ENCODE data around the gene CA14.
"Not testable (repeated sequence)": the region's sequence is repeated elsewhere in the genome, so short reads cannot be mapped to it uniquely, and the experiment has no call there.

CA14 gene

DNA sequence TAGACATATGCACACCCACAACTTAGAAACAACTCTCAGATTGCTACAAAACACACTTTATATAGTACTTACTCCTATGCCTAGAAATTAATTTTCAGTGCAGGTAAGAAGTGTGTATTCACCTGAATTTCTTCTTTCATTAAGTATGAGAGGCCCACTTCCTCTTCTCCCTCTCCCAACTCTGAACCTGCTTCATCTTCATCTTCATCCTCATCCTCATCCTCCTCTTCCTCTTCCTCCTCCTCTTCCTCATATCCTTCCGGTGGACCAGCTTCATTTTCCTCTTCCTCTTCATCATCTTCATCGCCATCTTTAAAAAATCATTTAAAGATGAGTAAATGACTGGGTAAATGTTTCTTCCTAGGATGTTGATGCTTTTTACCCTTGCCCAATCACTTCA lies 31.1 kb upstream of the CA14 start:
- Histone ChIP-seq H3K4me1 (ENCODE audit: control insufficient read depth, insufficient read depth, low read length) (no peaks in the 10 kb centered on the region), H3K36me3 (ENCODE audit: control insufficient read depth, insufficient read depth, low read length, severe bottlenecking) (peaks cover 37% of the 10 kb centered on the region), H3K9me3 (ENCODE audit: control insufficient read depth, low read length) (no peaks in the 10 kb centered on the region), H3K4me3 (ENCODE audit: low read length) (no peak overlapping the region), H3K9ac (ENCODE audit: low read length) (no peak overlapping the region), H3K27me3 (replicated peaks; ENCODE audit: control insufficient read depth, insufficient read depth, low read length) (no peaks in the 10 kb centered on the region)
- DNase-seq (ENCODE audit: low read depth): no peak

- Histone ChIP-seq H3K4me3 (ENCODE audit: low read length) (no peak overlapping the region), H3K36me3 (ENCODE audit: control insufficient read depth, insufficient read depth, low read length, severe bottlenecking) (peaks cover 37% of the 10 kb centered on the region), H3K9ac (ENCODE audit: low read length) (no peak overlapping the region), H3K4me1 (ENCODE audit: control insufficient read depth, insufficient read depth, low read length) (no peaks in the 10 kb centered on the region), H3K27me3 (replicated peaks; ENCODE audit: control insufficient read depth, insufficient read depth, low read length) (no peaks in the 10 kb centered on the region), H3K9me3 (ENCODE audit: control insufficient read depth, low read length) (no peaks in the 10 kb centered on the region)
- DNase-seq (ENCODE audit: low read depth): no peak
Observed at GRCh38 chr1:150227228-150227627, 30.3 kb upstream of the CA14 start.

GRCh38 chr1:150228246-150228645 lies 29.3 kb upstream of the CA14 start:
- not testable (repeated sequence) for H3K9ac ChIP-seq (ENCODE audit: low read length); H3K9me3 ChIP-seq (ENCODE audit: control insufficient read depth, low read length); H3K4me1 ChIP-seq (ENCODE audit: control insufficient read depth, insufficient read depth, low read length); H3K27me3 ChIP-seq (replicated peaks; ENCODE audit: control insufficient read depth, insufficient read depth, low read length); H3K4me3 ChIP-seq (ENCODE audit: low read length); DNase-seq (ENCODE audit: low read depth)
- H3K36me3 ChIP-seq (ENCODE audit: control insufficient read depth, insufficient read depth, low read length, severe bottlenecking): peaks cover 37% of the 10 kb centered on the region

DNA sequence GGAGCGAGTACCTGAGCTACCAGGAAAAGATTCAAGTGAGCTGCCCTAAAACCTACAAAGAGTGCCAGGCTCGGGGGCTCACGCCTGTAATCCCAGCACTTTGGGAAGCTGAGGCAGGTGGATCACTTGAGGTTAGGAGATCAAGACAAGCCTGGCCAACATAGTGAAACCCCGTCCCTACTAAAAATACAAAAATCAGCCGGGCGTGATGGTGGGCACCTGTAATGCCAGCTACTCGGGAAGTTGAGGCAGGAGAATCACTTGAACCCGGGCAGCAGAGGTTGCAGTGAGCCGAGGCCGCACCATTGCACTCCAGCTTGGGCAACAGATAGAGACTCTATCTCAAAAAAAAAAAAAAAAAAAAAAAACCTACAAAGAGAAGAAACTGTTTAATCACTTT lies 24.7 kb upstream of the CA14 start:
- not testable (repeated sequence) for H3K4me3 ChIP-seq (ENCODE audit: low read length); H3K27me3 ChIP-seq (replicated peaks; ENCODE audit: control insufficient read depth, insufficient read depth, low read length); H3K36me3 ChIP-seq (ENCODE audit: control insufficient read depth, insufficient read depth, low read length, severe bottlenecking); DNase-seq (ENCODE audit: low read depth); H3K9me3 ChIP-seq (ENCODE audit: control insufficient read depth, low read length)
- Histone ChIP-seq H3K9ac (ENCODE audit: low read length) (peak overlapping the region; percentile 96), H3K4me1 (ENCODE audit: control insufficient read depth, insufficient read depth, low read length) (peaks cover 17% of the 10 kb centered on the region)

GRCh38 chr1:150233359-150234308 lies 23.9 kb upstream of the CA14 start:
- Histone ChIP-seq H3K4me1 (ENCODE audit: control insufficient read depth, insufficient read depth, low read length) (peaks cover 17% of the 10 kb centered on the region), H3K36me3 (ENCODE audit: control insufficient read depth, insufficient read depth, low read length, severe bottlenecking) (peaks cover 4% of the 10 kb centered on the region), H3K4me3 (ENCODE audit: low read length) (peak overlapping the region; percentile 97), H3K9ac (ENCODE audit: low read length) (peak overlapping the region; percentile 96), H3K27me3 (replicated peaks; ENCODE audit: control insufficient read depth, insufficient read depth, low read length) (no peaks in the 10 kb centered on the region), H3K9me3 (ENCODE audit: control insufficient read depth, low read length) (no peaks in the 10 kb centered on the region)
- peak; percentile 67 for DNase-seq (ENCODE audit: low read depth)

GRCh38 chr1:150234309-150234565 lies 23.3 kb upstream of the CA14 start:
- no peaks in the 10 kb centered on the region for H3K27me3 ChIP-seq (replicated peaks; ENCODE audit: control insufficient read depth, insufficient read depth, low read length)
- DNase-seq (ENCODE audit: low read depth): no peak

DNA sequence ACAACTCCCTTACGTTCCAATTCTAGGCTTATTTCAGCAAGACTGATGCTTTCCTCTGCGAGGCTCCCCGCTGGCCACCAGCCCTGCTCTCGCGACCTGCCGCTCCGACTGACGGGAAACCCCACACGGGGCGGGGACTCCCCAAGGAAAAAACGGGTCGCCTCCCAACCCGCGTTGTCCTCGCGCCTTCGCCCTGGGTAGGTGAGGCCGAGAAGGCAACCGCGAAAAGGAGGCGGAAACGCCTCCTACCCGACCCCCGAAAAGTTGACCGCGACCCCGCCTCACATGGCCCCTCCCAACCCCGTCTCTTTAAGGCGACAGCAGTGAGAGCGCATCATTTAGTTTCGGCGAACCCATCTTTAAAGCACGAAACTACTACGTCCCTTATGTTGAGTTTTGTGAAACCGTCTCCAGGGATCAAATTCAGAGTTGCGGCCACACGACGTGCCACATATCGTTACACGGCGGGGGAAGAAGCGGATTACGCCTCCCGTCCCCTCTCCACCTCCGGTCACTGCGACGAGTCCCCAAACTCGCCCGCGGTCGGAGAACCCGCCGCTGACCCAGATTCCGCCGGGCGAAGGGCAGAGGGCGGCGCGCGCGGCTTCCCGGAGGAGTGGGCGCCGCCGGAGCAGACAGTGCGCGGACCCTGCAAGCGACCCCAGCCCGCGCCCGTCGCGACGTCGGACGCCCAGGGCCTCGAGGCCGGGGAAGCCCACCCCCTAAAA lies 22.8 kb upstream of the CA14 start:
- H3K36me3 ChIP-seq (ENCODE audit: control insufficient read depth, insufficient read depth, low read length, severe bottlenecking): no peaks in the 10 kb centered on the region
- H3K4me3 ChIP-seq (ENCODE audit: low read length): peak overlapping the region; percentile 97
- peak overlapping the region; percentile 96 for H3K9ac ChIP-seq (ENCODE audit: low read length)
- H3K27me3 ChIP-seq (replicated peaks; ENCODE audit: control insufficient read depth, insufficient read depth, low read length): no peaks in the 10 kb centered on the region
- peak; percentile 87 for DNase-seq (ENCODE audit: low read depth)
- H3K4me1 ChIP-seq (ENCODE audit: control insufficient read depth, insufficient read depth, low read length): peaks cover 17% of the 10 kb centered on the region
- no peaks in the 10 kb centered on the region for H3K9me3 ChIP-seq (ENCODE audit: control insufficient read depth, low read length)

More at GRCh38 chr1:150234309-150234565, 23.3 kb upstream of the CA14 start:
- no peaks in the 10 kb centered on the region for H3K36me3 ChIP-seq (ENCODE audit: control insufficient read depth, insufficient read depth, low read length, severe bottlenecking)
- peak overlapping the region; percentile 97 for H3K4me3 ChIP-seq (ENCODE audit: low read length)
- no peaks in the 10 kb centered on the region for H3K9me3 ChIP-seq (ENCODE audit: control insufficient read depth, low read length)
- H3K9ac ChIP-seq (ENCODE audit: low read length): peak overlapping the region; percentile 96
- peaks cover 17% of the 10 kb centered on the region for H3K4me1 ChIP-seq (ENCODE audit: control insufficient read depth, insufficient read depth, low read length)

- Histone ChIP-seq H3K27me3 (replicated peaks; ENCODE audit: control insufficient read depth, insufficient read depth, low read length) (no peaks in the 10 kb centered on the region), H3K4me3 (ENCODE audit: low read length) (peak overlapping the region; percentile 97), H3K4me1 (ENCODE audit: control insufficient read depth, insufficient read depth, low read length) (peaks cover 17% of the 10 kb centered on the region), H3K36me3 (ENCODE audit: control insufficient read depth, insufficient read depth, low read length, severe bottlenecking) (no peaks in the 10 kb centered on the region), H3K9me3 (ENCODE audit: control insufficient read depth, low read length) (no peaks in the 10 kb centered on the region), H3K9ac (ENCODE audit: low read length) (peak overlapping the region; percentile 96)
- peak; percentile 62 for DNase-seq (ENCODE audit: low read depth)
Observed at GRCh38 chr1:150235294-150235851, 22.2 kb upstream of the CA14 start.

DNA sequence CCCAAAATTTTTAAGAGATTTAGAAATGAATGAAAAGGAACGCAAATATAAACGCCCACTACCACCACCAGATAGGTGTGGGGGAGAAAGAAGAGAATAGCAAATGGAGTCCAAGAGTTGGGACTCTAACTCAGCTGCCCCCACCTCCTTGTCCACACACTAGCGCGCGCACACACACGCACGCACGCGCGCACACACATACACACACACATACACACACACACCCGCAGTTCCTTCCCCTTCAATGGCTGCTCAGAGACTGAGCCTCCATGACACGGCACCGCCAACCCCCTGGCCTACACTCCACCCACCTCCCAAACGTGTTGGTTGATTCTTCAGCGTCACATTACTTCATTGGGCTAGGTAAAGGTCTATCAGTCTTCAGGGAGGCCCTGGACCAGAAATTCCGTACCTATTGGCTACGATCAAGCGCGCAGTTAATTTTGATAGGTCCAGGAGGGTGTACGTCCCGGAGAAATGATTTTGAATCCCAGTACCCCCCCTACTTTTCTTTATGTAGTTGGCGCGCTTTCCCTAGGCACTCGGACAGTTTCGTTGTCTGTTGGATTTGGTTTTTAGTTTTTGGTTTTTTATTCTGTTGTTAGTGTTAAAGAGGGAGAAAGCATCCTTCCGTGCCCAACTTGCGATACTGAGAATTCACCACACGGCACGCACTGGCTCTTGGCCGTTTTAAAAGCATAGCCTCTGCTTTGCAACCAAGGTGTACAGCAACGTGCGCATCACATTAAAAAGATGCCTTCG lies 21.5 kb upstream of the CA14 start, which contains the start of gene ANP32E:
Gene ANP32E, minus strand, starts transcription at position 261 of the 762 bp plus-strand sequence. CDS start 326 bp downstream, outside the sequence.
- peak; percentile 99 for DNase-seq (ENCODE audit: low read depth)
- Histone ChIP-seq H3K9me3 (ENCODE audit: control insufficient read depth, low read length) (no peaks in the 10 kb centered on the region), H3K36me3 (ENCODE audit: control insufficient read depth, insufficient read depth, low read length, severe bottlenecking) (no peaks in the 10 kb centered on the region), H3K4me3 (ENCODE audit: low read length) (peak within 1 kb of the TSS; percentile 97), H3K4me1 (ENCODE audit: control insufficient read depth, insufficient read depth, low read length) (peaks cover 17% of the 10 kb centered on the region), H3K27me3 (replicated peaks; ENCODE audit: control insufficient read depth, insufficient read depth, low read length) (no peaks in the 10 kb centered on the region), H3K9ac (ENCODE audit: low read length) (peak within 1 kb of the TSS; percentile 96)

DNA sequence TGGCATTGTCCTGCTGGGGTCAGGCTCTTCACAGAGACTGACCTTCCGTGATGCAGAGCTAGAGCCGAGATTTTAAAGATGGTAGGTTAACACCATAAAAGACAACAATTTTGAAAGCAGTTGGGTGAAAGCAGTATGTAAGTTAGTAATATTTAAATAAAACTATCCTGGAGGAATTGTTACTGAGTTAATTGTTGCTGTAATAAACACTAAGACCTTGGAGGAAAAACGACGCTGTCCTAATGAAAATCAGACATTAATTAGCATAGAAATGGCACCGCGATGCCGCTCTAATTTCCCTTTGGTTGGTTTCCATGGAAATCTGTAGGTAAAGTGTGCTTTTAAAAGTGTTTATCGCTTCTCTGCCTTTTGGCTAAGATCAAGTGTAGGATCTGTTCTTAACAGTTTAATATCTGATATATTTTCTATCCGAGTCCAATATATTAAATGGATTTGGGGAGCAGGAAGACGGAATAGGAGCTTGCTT lies 20.9 kb upstream of the CA14 start:
- Histone ChIP-seq H3K4me3 (ENCODE audit: low read length) (peak overlapping the region; percentile 97), H3K36me3 (ENCODE audit: control insufficient read depth, insufficient read depth, low read length, severe bottlenecking) (no peaks in the 10 kb centered on the region), H3K9ac (ENCODE audit: low read length) (peak overlapping the region; percentile 96), H3K4me1 (ENCODE audit: control insufficient read depth, insufficient read depth, low read length) (peaks cover 17% of the 10 kb centered on the region), H3K9me3 (ENCODE audit: control insufficient read depth, low read length) (no peaks in the 10 kb centered on the region), H3K27me3 (replicated peaks; ENCODE audit: control insufficient read depth, insufficient read depth, low read length) (no peaks in the 10 kb centered on the region)
- DNase-seq (ENCODE audit: low read depth): no peak

Data from adipocyte (in vitro differentiated cells).